GM12801 (cell line): ENCODE results near the gene CASK.

ENCODE experiments used
- TF ChIP-seq, protein P1 (sequence below): IDR thresholded peaks from one replicate; pipeline ENCODE4 v1.5.1; 2011; ENCODE audit warnings: control low read depth; ENCODE audit not compliant: insufficient read length; ENCODE audit errors: extremely low read depth

Gene CASK

DNA sequence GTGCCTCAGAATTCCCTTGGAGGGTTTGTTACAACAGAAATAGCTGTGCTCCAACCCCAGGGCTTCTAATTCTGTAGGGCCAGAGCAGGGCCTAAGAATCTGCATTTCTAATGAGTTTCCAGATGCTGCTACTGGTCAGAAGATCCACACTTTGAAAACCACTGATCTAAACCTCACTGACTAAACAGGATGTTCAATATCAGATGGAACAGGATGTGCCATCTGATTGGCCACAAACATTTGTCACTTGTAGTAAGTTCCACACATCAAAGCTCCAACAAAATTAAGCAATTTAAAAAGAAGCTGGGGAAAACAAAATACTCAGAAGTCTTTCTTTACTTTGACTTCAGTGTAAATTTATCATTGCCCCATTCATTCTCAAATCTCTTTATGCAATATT is 14.3 kb downstream of the CASK start:
- TF ChIP-seq, protein P1, sequence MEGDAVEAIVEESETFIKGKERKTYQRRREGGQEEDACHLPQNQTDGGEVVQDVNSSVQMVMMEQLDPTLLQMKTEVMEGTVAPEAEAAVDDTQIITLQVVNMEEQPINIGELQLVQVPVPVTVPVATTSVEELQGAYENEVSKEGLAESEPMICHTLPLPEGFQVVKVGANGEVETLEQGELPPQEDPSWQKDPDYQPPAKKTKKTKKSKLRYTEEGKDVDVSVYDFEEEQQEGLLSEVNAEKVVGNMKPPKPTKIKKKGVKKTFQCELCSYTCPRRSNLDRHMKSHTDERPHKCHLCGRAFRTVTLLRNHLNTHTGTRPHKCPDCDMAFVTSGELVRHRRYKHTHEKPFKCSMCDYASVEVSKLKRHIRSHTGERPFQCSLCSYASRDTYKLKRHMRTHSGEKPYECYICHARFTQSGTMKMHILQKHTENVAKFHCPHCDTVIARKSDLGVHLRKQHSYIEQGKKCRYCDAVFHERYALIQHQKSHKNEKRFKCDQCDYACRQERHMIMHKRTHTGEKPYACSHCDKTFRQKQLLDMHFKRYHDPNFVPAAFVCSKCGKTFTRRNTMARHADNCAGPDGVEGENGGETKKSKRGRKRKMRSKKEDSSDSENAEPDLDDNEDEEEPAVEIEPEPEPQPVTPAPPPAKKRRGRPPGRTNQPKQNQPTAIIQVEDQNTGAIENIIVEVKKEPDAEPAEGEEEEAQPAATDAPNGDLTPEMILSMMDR: no peak

DNA sequence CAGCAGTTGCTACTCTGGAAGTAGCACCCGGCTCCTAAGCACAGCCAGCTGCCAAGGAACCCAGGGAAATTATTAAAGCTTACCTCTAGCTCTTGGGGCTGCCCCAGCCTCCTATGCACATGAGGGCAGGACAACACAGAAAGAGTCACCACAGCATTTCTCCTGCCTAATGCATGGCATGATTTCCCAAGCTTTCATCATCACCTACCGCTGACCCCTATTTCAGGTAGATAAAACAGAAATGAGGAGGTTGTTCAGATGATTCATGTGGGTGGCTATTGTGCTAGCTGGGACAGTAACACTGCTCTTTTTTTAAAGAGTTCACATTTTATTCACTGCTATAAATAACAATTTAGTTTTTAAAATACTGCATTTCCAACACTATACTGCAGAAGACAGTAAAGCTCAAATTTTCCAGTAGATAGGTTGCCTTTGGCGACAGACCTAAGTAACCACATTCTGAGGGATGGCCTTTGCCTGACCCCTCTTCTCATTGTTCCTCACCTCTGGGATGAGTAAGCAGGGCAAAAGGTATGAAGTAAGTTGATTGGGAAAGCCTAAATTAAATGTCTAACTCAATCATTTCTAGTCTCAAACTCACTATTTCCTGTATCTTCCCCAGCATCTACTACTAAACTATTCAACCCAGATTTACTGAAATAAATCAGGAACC is 16.7 kb downstream of the CASK start:
- TF ChIP-seq, protein P1: no peak

DNA sequence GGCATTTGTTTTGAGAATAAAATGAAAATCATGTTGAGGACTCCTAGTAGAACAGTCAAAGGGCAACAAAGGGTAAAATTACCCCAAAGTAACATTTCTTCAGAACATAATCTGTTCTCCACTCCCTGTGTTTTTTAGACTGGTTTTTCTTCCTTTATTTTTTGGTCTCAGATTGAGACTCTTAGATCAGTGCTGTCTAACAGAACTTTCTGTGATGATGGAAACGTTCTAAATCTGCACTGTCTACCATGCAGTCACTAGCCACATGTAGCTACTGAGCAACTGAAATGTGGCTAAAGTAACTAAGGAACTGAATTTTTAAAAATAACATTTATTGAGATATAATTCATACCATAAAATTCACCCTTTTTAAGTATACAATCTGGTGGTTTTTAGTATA is 19.8 kb downstream of the CASK start:
- TF ChIP-seq, protein P1: no peak

DNA sequence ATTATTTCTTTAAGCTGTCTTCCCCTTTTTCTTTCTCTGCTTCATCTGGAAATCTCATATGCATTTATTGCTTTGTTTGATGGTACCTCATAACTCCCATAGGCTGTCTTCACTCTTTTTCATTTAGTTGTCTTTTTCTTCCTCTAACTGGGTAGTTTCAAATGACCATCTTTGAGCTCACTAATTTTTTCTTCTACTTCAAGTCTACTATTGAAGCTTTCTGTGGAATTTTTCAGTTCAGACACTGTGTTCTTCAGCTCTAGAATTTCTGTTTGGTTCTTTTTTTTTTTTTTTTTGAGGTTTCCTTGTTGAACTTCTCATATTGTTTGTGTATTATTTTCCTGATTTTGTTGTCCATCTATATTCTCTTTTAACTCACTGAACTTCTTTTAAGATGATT is 23.0 kb downstream of the CASK start:
- TF ChIP-seq, protein P1: no peak

DNA sequence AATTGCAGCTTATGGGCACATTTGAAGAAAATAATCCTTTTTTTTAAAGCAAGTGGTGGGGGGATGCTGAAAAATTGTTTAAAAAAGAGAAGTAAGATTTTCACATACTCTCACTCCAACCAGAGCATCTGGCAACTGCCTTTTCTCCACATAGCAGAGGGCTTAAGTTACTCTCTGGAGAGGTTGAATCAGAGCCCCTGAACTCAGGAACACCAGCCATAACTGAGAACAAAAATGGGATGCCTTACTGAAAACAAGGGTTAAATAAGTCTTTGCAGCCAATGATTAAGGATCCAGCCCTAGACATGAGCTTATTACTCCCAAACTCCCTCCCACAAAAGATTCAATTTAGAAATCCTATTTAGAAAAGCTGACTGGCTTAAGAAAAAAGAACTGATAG is 27.5 kb downstream of the CASK start:
- TF ChIP-seq, protein P1: no peak

DNA sequence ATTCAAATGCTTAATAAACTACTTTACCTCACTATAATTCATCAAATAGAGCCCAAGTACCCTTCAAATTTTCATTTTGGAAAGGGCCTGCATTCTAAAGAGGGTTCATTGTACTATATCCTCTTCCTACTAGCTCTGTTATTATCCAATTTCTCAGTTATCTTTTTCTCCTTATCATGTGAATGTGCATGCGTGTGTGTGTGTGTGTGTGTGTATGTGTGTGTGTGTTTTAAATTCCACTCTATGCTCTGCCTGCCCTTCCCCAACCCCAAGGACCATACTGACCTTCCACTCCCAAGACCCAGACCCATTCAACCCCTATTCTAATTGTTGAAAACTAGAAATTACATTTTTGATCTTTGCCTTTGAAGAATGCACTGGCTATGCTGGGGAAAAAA is 33.3 kb downstream of the CASK start:
- TF ChIP-seq, protein P1: no peak

DNA sequence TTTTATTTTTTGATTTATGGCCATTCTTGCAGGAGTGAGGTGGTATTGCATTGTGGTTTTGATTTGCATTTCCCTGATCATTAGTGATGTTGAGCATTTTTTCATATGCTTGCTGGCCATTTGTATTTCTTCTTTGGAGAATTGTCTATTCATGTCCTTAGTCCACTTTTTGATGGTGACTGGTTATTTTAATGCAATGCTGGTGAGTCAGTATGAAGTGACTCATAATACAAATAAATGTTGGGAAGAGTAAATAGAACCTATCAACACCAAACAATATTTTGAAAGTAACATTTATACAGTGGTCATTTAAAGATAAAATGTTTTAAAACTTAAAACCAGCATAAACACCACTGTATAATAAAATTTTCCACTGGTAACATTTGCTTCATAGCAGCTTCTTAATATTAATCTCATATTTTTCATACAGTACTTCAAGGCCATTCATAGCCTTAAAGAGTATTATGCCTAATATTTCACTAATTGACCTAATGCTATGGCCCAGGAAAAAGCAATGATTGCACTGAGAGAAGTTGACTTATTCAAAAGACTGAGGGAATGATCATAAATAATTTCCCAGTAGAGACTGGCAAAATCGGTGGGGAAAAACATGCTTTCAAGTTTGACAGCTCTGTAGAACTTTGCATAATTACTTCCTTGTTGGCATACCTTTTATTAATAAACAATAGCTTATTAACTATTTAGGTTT is 33.9 kb downstream of the CASK start:
- TF ChIP-seq, protein P1: no peak
